Muscle layer of colon (tissue), 2 donors: ENCODE results near the gene BAMBI.

Source experiments
- H3K27ac ChIP-seq: one replicate; pipeline ENCODE4 v1.7.0; 2013; ENCODE audit warnings: low read depth, mild to moderate bottlenecking, low read length, moderate library complexity
- H3K27me3 ChIP-seq, 2 donors: one replicate each; pipeline ENCODE4 v1.7.0; 2013; ENCODE audit warnings: low read length in 2 of 2, mild to moderate bottlenecking in 2 of 2; ENCODE audit not compliant: insufficient read depth in 2 of 2, control insufficient read depth in 1 of 2
- H3K36me3 ChIP-seq: one replicate; pipeline ENCODE4 v1.7.0; 2013; ENCODE audit warnings: mild to moderate bottlenecking, low read length; ENCODE audit not compliant: insufficient read depth
- H3K4me1 ChIP-seq: one replicate; pipeline ENCODE4 v1.7.0; 2013; ENCODE audit warnings: mild to moderate bottlenecking, low read length; ENCODE audit not compliant: insufficient read depth
- H3K4me3 ChIP-seq, 2 donors: one replicate each; pipeline ENCODE4 v1.7.0; 2013; ENCODE audit warnings: low read length in 2 of 2, low read depth in 1 of 2, mild to moderate bottlenecking in 1 of 2, moderate library complexity in 1 of 2
- H3K9ac ChIP-seq: one replicate; pipeline ENCODE4 v1.7.0; 2013; ENCODE audit warnings: low read length
- H3K9me3 ChIP-seq: one replicate; pipeline ENCODE4 v1.7.0; 2013; ENCODE audit warnings: mild to moderate bottlenecking, low read length
- donor health status: abdominal sarcoma.
- donor health status: Adenocarcinoma of cecum.

Gene BAMBI

GRCh38 chr10:28730031-28730778 lies 52.9 kb downstream of the BAMBI start:
- Histone ChIP-seq H3K9me3 (peaks cover 7% of the 10 kb centered on the region), H3K4me3 (no peak overlapping the region), H3K36me3 (no peaks in the 10 kb centered on the region), H3K4me1 (no peaks in the 10 kb centered on the region), H3K9ac (no peak overlapping the region), H3K27ac (no peak overlapping the region), H3K27me3 (no peaks in the 10 kb centered on the region)

GRCh38 chr10:28732091-28732490 lies 54.8 kb downstream of the BAMBI start:
- Histone ChIP-seq H3K9ac (no peak overlapping the region), H3K4me1 (no peaks in the 10 kb centered on the region), H3K4me3 (no peak overlapping the region), H3K9me3 (peaks cover 7% of the 10 kb centered on the region), H3K27ac (no peak overlapping the region), H3K36me3 (no peaks in the 10 kb centered on the region), H3K27me3 (no peaks in the 10 kb centered on the region)
